Activated effector memory CD4-positive, alpha-beta T cell treated with Interleukin-2 at 50 U/mL for 16 hours (primary cell): ENCODE measurements around the gene HOXA6.

Source experiments
- DNase-seq: peaks from one replicate; pipeline ENCODE4 v3.0.0-alpha.2; 2020

Gene HOXA6

GRCh38 chr7:27184337-27185012 is 36.9 kb upstream of the HOXA6 start:
- no peak for DNase-seq

GRCh38 chr7:27183682-27184336 is 36.2 kb upstream of the HOXA6 start:
- DNase-seq = no peak

DNA sequence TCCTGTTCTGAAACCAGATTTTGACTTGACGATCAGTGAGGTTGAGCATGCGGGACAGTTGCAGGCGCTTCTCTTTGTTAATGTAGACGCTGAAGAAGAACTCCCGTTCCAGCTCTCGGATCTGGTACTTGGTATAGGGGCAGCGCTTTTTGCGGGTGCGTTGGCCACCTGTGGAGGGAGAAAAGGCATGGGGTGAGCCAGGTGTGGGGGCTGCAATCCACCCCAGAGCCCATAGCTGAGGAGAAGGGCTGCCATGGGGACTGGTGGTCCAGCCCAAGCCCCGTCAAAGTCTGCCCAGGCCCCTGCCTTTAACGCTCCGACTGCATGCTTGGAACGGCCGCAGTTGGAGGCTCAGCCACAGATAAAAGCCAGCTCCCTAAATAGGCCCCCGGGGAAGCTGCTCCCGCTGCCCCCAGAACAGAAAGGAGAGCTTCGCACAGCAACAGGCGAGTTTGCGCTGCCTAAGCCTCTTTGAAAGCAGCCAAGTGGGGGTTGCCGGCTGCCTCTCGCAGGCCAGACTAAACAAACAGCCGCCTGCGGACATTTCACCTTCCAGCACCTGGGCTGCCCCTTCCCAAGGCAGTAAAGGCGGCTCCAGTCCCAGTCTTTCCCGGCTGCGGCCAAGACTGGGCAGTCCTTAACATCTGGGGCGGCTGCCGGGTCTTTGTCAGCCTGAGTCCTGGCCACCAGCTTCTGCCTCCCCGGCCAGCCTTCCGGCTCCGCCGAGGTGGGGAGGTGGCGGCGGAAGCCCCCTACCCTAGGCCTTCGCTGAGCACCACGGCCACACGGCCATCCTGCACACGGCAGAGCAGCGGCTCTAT is 35.5 kb upstream of the HOXA6 start:
- no peak for DNase-seq

DNA sequence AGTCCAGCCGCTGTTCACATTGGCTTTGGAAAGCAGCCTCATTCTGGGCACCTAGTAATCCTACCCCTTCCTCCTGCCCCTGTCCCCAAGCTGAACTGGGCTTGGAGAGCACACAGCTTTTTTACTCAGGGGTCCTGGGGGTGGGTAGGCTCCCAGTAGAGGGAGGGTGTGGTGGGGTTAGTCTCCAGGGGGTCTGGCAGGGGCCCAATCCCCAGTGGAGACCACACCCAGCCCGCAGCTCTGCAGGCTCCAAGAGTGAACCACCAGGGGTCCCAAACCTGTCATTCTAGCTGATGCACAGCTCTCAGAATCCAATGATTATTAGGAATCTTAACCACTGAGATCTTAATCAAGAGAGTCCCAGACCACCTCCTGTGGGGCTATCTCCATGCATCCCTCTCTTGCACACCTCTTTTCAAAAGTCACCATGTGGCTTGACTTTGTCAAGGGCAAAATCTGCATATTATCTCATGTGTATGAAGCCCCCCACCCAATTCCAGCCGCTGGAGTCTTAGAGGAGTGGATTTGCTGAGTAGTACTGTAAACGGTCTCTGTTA is 34.8 kb upstream of the HOXA6 start:
- DNase-seq = no peak

DNA sequence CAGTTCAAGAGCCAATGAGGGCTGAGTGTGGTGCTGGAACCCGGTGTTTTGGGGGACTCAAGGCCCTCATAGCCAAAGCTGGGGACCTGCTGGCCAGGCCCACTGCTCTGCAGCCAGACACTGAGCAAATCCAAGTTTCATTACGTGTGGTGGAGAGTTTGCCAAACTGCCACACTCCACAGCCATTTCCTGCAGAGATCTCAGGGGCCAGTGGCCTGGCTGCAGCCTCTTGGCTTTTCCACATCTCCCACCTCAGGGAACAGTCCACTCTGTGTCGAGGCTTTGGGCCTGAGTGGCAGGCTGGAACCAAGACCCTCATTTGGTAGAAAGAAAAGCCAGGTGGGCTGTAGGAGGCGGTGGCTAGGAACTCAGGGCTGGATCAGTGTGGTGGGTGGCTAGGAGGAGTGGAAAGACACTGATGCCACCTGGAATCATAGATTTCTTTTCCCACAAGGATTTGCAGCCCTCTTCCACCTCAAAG is 34.3 kb upstream of the HOXA6 start:
- DNase-seq = no peak

DNA sequence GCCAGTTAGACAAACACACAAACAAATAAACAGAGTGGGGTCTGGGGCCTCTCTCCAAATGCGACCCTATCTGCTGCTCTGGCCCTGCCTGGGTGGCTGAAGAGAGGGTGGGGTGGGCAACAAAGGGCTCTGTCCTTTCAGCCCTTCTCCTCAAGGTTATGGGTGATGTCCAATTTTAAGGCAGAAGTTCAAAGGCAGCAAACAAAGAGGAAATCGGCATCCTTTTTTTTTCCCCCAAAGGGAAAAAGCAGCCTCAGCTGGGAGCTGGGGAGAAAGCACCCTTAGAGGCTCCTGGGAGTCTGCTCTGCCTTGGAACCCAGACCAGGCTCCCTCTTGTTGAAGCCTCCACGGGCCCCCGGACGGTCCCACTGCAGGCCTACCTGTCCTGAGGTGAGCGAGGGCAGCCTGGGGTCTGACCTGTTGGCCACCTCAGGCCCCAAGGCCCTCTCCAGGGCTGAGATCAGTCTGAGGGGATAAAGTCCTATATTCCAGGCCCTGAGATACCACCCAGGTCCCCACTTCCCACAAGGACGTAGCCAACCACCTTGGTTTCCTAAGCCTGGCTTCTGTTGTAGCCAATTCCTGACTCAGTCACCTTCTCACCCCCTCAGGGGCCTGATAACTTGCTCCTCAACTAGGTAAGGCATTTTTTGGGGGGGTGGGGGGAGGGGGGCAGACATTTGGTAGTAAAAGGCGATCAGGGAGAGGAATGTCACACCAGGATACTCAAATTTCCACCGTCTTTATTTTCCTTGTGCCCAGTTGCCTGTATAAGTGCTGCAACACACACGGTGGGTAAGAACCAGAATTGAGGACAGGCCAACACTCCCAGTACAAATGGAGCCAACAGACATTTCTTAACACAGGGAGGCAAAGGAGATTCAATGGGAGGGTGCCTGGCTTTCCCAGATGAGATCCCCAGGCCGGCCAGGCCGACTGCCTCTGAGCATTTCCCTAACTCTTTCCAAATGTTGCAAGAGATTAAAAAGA is 33.2 kb upstream of the HOXA6 start:
- DNase-seq = no peak

- peak; percentile 37 for DNase-seq
These were observed 32.2 kb upstream of the HOXA6 start for GRCh38 chr7:27179503-27180430.

- DNase-seq = no peak
These were observed 31.5 kb upstream of the HOXA6 start for GRCh38 chr7:27179030-27179429.

GRCh38 chr7:27178366-27178765 is 30.8 kb upstream of the HOXA6 start:
- DNase-seq = no peak

DNA sequence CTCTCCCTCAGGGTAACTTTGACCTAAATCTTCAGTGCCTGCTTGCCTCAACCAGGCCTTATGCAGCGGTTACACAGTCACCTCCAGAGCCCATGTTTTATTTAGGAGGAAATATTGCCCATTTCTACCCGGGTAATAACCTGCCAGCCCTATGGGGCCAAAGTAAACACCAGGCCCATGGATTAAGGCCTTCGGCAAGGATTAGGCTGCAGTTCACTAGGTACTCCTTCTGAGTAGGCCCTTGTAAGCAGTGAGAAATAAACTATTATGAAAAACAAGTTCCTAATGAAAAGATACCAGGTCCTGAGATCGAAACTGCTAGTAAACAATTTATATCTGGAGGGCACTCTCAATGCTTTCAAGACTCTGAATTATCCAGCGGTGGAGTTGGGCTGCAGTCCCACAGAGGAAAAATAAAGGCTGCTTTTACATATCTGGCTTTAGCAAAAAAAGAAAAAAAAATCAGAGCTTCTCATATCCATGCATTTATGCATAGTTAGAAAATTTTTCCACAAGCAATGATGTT is 30.3 kb upstream of the HOXA6 start:
- no peak for DNase-seq

GRCh38 chr7:27176962-27177794 is 29.6 kb upstream of the HOXA6 start:
- DNase-seq = no peak

DNA sequence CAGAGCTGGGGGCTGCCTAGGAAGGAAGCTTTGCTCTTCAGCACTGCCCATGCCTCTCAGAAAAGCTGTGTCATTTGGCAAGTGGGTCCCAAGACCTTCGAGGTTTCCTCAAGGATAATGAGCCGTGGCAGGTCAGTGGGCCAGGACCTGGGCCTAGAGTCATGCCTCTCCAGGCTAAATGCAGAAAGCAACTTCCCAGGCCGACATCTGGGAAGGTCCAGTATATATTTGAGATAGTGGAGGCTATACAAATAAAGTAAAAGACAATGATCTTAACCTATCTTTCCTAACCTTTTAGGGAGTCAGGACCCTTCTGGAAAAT is 28.9 kb upstream of the HOXA6 start:
- DNase-seq = no peak

DNA sequence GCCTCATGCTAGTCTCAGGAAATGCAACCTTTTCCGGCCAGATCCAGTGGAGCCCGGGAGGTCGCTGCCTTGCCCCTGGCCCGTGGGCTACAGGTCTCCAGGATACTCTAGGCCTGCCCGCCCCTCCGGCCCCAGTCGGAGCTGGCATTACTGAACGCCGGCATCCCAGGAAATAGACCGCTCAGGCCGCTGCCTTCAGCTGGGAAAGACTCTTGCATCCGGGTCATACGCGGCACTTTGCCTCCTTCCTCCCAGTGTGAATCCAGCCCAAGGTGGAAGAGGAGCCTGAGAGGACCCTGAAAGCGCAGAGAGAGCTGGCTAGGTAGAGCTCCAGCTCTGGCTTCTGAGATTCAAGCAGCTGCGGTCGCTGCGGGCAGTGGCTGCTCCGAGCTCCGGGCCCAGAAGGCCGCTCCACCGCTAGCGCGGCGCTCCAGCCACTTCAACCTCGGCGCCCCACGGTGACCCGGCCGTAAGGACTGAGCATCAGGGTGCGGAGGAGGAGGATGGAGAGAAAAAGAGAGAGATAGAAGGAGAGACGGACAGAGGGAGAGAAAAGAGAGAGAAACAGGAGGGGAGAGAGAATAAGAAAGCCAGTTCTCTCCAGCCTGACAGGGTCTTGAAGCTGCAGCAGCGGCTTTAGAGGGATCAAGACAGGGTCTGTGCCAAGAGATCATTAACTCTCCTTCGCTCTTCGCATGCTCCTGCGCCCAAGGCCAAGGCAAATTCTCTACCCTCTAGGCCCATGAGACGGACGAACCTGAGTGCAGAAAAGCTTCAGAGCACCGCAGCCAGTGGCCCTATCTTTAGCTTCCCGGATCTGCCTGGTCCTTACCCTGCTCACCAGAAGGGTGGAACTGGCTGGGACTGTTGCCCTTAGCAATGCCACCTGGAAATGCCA is 28.3 kb upstream of the HOXA6 start:
- no peak for DNase-seq

DNA sequence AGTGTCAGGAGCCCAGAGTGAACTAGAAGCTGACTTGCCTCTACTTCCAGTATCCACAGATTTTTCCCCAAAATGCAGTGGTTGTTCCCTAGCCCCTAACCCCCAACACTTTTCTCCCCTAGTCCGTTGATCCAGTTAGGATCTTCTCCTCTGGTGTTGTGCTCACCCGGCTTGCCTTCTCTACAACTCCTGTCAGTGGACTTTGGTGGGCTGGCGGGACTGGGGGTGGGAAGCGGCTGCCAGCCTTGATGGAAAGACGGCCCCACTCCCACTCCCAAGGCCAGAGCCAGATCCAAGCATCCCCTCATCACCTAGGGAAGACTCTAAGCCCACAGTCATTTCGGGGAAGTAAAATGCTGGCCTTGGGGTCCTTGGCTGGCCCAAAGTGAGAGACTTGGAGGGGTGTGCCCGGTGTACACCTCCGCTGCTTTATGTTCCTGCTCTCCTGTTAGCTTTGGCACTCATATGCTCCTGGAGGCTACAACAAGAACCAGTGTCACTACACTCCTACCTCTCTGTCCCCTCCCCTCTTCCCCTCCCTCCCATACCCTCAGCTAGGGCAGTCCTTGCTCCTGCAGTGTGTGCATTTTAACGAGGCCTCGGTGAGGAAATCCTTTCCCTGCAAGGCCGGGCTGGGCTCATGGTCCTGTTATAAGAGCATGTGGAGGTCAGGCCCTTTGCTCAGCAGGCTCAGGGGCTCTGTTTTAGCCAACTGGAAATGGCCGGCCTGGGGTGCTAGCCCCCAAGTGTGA is 27.5 kb upstream of the HOXA6 start:
- DNase-seq = no peak

DNA sequence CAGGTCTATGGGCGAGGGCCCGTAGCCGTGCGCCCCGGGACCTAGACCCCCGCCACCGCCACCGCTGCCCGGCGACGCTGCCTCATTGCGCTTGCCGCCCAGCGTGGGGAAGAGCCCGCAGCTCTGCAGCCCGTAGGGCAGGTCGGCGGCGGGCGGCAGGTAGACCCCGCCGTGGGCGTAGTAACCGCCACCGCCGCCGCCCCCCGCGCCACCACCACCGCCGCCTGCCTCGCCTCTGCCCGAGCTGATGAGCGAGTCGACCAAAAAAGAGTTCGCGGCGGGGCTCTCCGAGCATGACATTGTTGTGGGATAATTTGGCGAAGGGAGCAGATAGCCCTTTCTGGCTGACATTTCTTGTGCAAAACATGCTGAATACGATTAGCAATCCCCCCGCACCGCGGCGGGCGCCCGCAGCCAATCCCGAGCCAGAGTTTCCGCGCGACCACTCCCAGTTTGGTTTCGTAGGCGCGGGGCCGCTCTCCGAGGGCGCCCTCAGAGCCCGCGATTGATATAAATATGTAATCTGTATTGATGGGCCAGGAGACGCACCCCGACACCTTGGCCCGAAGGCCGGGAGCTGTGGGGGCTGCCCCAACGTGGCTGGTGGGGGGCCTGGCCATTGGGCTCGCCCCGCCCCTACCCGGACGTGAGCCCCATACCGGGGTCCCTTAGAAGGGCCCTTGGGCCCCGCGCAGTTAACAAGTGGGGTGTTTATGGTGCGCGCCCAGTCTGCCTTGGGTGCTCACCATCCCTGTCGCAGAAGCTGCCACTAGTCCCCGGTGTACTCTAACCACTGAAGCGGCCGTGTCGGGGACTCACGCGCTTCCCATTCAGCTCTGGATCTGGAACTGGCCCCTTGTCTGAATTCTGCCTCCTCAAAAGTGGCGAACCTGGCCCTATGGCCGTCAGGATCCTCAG is 26.6 kb upstream of the HOXA6 start, which contains the start of gene HOXA10:
Gene HOXA10, minus strand, starts transcription at position 365 of the 918 bp plus-strand sequence. Its CDS starts 14 bp downstream, at position 351.
- DNase-seq = no peak

DNA sequence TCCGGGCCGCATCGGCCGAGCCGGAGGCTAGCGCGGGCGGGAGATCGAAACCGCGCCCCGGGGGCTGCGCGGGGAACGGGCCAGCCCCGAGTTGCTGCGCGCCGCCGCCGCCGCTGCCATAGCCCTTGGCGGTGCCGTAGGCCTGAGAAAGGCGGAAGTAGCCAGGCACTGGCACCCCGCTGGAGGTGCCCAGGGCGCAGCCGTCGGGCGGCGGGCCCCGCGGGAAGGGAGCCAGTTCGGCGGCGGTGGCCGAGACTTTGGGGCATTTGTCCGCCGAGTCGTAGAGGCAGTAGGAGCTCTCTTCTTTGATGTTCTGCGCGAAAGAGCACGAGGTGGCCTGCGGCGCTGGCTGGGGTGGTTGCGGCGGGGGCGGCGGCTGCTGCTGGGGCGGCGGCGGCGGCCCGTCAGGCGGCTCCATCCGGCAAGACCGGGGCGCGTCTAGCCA is 26.0 kb upstream of the HOXA6 start:
- no peak for DNase-seq
